GM19438 (cell line): ENCODE measurements around the gene RLBP1.
A peak's percentile ranks its signal among the peaks of the same experiment; 100 is the strongest.

Experiments
- ATAC-seq: cut with Tn5 transposase; IDR thresholded peaks from one replicate; pipeline ENCODE4 v1.9.1; 2021; ENCODE audit warnings: low read depth; ENCODE audit not compliant: unreplicated experiment

RLBP1 gene

DNA sequence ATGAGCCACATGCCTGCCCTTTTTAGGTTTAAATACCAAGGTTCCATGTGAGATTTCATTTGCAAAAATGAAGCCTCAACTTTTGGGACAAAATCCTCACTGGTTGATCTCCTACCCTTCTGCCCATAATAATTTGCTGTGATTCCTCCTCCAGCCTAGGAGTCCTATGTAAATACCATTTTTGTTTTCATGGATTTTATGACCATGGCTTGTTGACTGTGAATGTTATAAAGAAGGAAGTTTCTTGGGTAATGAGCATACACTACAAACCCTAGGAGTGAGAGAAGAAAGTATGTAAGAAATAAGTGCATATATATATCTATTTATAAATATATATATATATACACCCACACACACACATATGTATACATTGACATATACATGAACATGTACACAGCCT lies 13.1 kb downstream of the RLBP1 start:
- no peak for ATAC-seq

DNA sequence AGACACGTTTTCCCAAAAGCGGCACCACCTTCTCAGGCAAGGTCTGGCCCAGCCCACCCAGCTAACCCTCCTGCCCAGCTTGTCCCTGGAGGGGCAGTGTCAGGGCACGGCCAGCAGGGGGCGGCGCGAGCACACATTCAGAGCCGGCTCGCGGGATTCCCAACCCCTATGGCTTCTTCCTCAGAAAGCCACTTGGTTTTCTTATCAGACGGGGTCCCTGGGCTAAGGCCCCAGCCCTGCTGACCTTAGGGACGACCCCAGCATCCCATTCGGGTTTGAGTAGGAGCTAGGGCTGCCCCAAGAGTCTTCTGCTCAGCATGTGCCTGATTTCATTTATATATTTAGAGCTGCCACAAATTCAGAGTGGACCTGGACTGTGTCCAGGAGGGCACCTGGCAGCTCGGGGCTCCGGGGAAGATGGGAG lies 14.5 kb downstream of the RLBP1 start:
- ATAC-seq = peak; percentile 81

DNA sequence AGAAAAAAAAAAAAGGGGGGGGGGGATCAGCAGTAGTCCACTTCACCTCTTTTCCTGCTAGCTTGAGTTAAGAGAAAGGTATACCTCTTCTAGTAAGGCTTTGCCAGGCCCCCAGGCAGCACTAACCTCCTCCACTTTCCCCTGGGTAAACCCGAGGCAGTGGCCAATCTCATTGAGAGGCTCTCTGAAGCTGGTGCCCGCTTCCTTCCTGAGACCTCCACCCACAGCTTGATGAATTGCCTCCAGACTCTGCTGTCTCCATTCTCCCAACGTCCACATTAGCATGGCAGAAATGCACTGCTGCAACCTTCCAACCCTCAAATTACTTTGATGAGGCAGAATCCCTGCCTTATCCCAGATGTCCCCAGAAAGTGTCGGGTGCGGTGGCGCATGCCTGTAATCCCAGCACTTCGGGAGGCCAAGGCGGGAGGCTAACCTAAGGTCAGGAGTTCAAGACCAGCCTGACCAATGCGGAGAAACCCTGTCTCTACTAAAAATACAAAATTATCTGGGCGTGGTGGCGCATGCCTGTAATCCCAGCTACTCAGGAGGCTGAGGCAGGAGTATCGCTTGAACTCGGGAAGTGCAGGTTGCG lies 15.3 kb downstream of the RLBP1 start:
- no peak for ATAC-seq

DNA sequence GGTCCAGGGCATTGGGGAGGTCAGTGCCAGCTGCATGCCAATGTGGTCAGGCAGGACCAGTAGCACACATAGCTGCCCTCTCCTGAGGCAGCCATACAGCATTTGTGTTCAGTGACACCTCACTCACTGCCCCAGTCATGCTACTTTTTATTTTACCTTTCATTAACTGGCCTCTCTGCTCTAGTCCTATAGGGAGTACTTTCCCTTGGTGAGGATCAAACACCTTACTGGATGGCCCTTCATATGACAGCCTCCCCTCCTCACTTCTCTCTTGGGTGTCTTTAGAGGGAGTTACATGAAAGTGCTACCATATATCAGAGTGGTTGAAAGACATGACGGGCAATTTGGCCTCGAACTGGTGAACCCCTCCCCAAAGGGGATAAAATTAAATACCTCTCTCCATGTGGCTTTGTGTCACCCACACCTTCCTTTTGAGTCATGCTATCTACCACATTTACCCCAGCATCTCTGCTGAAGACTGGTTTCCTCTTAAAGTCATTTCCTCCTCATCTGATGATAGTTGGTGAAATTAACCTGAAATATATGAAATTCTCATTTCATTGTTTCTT lies 17.6 kb downstream of the RLBP1 start:
- ATAC-seq = no peak

DNA sequence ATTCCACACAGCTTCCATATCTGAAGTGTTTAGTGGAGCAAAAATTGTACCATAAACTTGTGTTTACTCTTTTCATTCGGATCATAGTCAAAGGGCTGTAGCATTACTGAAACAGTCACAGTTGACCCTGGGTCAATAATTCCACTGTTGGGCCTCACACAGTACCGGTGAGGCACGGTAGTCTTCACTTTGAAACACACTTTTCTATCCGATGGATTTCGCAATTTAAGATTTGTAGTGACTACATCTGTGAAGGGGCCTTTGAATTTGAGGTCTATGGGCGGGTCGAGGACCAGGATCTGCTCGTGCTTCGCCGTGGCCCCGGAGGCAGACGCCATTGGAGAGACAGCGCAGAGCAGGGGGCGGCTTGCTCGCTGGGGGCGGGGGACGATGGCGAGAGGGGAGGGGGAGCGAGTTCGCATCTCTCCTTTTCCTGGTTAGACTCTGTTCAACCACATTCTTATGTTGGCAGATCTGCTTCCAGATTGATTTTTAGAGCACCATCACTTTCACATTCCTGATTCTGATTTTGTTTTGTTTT lies 19.8 kb downstream of the RLBP1 start:
- ATAC-seq = no peak

DNA sequence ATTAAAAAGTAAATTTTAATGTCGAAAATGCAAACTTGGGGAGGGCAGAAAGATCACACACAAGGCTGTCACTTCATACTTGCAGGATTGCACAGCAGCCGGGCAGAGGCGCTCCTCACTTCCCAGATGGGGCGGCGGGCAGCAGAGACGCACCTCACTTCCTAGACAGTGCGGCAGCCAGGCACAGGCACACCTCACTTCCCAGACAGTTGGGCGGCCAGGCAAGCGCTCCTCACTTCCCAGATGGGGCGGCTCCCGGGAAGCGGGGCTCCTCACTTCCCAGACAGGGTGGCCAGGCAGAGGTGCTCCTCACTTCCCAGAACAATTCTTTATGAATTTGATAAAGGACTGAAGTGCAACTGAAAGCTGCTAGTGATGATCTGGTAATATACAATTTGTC lies 21.2 kb downstream of the RLBP1 start:
- no peak for ATAC-seq

DNA sequence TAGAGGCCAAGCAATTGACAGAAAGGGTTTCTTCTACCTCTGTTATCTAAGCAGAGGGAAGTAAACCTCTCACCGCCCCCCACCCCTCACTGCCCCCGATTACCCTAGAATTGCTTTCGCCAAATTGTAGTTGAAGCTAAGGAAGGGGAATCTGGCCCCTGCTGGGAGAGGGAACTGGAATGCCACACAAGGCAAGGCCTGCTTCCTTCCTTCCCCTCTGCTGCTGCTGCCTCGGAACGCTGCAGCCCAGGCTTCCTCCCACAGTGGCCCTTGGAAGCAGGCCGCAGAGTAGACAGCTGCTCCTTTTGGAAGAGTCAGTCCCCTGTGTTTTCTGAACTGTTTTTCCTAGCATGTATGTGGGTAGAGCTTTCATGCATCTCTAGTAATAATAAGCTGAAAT lies 21.6 kb downstream of the RLBP1 start:
- no peak for ATAC-seq

DNA sequence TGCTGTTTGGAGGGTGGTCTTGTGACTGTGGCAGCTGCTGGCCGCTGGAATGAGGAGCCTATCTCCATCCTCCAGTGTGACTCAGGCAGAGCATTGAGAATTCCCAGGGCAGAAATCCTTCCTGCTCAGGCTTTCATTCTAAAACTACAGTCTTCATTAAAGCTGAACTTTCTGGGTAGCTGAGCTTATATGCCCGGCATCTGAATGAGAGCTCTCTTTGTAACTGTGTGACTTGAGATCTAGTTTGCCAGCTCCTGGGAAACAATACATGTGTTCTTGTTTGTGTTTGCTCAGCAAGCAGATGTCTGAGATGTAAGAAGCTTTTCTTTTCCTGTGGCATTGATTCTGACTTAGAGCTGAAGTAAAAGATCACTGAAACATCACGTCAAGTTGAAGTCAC lies 22.4 kb downstream of the RLBP1 start:
- ATAC-seq = no peak

DNA sequence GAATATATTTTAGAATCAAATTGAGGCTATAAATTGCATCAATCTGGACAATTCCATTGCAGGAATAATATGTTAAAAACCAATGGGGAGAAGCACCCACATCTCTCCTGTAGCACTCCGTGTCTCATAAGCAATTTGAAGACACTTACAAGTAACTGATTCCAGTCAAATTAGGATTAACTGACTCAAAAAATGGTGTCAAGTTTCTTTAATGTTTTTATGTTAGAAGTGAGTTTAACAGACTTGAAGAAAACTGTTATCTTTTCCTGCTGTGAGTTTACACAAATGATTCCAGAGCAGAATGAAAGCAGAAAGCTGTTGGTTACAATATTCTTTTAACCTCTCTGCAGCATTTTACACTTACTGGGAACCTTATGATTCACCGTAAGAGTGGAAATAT lies 23.2 kb downstream of the RLBP1 start:
- ATAC-seq = no peak

DNA sequence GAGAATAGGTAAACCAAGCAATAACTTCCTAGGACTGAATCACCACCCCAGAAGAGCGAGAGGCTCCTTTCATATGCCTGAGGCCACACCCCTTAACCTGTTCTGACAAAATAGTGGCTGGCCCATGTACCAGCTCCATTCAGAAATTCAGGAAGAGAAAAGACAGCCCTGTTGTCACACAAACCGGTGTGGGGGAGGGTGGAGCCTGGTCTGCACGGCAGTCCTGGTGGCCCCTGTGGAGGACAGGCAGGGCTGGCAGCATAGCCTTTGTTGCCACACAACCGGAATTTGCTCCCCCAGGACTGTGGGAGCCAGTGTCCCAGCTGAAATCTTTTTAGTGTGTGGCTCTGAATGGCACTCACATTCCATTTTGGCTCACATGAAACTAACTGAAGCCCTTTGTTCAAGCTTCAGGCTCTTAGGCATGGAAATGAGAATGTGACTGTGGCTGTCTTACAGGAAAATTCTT lies 23.8 kb downstream of the RLBP1 start:
- ATAC-seq = no peak

DNA sequence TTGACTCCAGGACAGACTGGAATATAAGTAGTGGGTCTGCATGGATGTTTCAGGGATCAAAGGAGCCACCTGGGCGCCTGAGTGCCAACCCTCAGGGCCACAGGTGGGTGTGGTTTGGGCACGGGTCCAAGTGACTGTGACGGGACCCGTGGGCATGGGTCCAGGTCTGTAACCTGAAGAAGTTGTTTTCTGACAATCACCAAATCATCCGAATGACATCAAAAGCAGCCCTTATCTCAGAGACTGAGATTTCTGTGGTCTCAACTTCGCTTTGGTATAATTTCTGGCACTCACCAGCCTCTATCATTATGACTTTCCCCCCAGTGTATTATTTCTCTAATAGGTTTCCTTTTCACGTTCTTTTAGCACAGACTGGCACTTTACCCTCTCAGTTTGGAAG lies 24.4 kb downstream of the RLBP1 start:
- no peak for ATAC-seq

DNA sequence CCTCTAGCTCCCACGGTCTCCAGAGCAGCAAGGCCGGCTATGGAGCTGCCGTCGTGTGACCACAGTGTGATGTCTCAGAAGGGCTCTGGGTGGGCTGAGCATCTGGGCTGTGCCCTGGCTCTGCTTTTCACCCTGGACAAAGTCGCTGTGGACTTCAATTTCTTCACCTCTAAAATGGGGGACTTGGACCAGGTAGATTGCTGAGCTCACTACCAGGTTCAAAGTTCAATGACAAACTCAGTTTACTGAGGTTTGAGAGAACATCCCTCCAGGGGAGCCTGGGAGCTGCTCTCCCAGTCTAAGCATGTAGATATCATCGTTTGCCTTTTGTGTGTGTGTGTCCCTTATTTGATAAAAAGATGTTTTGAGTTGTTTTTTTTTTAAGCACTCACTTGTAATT lies 25.1 kb downstream of the RLBP1 start:
- no peak for ATAC-seq

DNA sequence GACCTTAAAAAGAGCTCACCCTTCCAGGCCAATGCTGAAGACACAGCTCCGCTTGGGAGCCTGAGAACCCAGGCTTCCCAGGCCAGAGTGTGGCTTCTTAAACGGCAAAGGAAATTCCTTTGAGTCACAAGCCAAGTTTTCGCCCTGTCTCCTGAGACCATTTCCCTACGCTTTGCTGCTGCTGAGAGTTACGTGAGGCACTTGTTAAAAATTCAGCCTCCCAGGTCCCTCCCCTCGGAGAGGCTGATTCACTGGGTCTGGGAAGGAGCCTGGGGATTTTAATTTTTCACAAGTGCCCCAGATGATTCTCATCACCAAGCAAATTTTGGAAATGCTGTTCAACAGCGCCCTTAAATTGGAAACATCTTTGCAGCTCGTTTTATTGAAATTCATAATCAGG lies 25.5 kb downstream of the RLBP1 start:
- no peak for ATAC-seq

DNA sequence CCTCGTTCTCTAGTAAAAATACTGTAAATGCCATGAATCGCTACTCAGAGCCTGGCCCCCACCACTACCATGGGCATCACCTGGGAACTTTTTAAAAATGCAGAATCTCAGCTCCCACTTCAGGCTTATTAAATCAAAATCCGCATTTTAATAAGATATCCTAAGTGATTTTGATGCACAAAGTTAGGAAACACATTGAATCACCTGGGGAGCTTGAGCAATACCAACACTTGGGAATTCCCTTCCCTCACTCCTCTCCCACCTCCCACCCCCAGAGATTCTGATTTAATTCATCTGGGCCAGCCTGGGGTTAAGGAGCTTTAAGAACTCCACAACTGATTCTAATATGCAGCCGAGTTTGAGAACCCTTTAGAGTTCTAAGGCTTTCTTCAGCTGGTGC lies 26.8 kb downstream of the RLBP1 start:
- no peak for ATAC-seq

DNA sequence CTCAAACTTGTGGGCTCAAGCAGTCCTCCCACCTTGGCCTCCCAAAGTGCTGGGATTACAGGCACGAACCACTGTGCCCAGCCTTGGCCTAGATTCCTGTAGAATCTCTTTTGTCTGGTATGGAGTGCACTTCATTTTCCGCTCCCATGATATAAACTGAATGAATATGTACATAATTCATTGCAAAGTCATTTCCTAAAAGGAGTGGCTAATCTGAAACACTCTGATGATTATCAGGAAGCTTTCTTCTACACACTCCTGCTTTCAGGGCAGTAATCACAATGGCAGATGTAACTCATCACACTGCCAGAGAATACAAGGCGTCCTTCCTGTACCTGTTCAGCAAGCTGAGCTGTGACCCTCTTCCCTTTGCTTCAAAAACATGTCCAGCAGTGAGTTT lies 28.6 kb downstream of the RLBP1 start:
- no peak for ATAC-seq

DNA sequence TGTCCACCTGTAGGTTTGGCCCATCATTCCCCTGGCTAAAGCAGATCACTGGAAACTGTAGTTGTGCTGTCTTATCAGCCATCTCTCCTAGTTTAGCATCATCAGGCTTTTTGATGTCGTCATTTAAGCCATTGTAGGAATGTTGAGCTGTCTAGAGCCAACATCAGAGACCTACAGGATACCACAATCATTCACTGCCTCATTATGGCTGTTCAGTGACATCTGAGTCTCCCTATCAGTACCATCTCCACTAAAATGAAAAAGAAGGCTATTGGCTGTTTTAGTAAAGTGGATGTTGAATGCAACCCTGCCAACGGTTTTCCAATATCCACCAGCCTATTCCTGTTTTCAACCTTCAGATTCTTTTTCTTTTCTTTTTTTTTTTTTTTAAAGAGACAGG lies 29.2 kb downstream of the RLBP1 start:
- no peak for ATAC-seq

DNA sequence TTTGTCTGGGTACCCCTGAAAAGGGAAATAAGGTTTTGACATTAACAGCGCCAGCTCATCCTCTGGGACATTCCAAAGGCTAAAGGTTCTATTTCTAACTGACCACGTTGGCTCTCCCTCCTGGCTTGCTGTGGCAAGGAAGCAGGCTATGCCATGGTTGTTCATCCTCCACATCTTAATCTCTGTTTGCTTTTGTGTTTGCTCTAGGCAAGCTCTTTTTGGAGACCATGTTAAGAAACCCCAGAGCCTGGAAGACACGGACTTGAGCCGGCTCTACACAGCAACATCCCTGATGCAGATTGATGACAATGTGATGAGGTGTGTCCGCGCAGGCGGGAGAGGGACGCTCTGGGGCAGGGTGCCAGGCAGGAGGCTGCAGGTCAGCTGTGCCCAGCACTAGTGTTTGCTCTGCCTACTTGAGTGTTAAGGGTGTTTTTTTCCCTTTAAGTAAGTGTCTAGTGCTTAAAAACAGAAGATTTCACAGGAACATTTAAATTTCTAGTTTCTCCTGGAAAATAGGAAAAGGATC lies 33.3 kb downstream of the RLBP1 start:
- ATAC-seq = no peak

DNA sequence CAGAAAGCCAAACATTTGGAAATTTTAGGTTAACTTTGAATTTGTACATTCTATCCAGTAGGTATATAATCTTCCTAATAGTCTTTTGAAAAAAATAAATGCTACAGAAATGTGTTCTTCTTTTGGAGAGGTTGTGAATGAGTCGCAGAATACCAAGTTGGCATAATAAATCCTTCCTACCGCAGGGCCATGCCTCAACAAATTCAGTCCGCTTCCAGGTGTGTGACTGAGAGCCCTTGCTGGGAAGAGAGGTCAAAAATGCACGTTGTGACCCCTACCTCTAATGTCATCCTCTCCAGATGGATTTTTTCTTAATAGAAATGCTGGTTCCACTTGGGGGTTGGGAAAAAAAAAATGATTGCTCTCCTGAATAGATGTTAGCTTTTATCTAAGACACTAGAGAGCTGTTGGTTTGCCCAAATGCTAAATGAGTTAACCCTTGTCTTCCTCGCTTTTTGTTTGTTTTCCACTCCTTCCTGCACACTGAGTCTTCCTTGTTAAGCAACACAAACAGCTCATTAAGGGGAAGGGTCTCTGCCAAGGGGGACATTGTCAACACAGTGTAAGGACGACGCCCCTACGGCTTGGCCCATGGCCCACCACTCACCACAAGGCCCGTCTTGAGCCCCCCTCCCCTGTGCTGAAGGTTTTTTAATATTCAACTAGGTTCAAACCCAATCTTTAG lies 33.9 kb downstream of the RLBP1 start:
- ATAC-seq = no peak

DNA sequence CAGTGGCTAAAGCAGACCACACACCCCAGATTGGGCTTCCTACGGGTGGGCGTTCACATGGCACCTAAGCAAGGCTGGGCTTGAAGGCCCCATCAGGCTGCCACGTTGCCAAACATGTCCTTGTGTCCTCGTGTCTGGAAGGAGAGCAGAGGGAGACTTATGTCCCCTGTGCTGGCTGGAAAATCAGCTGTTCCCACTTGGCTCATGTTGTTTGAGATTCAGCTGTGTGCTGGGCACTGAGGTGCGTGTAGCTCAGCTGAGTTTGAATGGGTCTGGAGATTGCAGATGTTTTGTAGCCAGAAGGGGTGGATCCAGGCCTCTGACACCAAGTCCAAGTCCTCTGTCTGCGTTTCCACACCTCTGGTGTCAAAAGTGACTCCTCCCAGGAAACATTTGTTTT lies 34.6 kb downstream of the RLBP1 start:
- ATAC-seq = no peak

DNA sequence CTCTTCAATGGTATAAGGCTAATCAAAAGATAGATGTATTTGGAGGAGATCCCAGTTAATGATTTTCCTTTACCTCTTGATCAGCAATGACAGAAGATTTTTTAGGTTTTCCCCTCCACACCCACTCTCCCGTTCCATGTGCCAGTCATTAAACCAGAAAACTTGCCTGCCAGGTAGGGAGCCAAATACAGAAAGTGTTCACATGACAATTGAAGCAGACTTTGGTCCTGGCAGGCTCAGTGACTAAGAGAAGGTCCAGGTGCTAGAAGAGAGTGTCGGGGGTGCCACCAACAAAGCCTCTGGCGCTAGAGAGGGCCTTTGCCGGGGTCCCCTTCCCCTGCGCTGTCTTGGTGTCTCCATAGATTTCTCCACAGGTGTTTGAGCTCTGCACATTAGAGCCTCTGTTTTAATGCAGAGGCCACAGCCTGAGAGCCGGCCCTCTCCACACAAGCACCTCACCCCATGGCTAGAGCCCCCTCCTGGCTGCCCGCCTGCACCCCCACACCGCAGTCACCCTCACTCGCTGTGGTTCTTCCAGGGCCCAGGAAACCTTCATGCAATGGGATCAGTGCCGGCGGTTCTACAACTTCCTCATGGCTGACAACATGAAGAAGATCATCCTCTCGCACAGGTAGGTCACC lies 36.4 kb downstream of the RLBP1 start:
- no peak for ATAC-seq

DNA sequence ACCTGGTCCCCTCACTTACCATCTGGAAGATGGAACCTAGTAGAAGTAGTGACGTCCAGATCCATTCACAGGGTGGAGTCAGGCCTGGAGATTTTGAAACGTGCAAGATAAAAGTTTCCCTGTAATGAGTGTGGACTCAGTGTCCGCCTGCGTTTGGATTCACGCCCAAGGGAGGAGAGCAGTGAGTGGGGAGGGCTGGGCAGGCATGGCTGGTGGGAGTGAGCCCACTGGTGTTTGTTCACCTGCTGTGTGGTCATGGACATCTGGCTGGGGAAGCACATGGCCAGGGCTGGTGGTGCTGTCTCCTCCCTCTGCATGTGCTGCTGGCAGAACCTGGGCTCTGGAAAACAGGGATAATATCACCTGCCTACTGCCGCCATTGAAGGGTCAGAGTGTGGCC lies 37.0 kb downstream of the RLBP1 start:
- ATAC-seq = no peak
